ENCODE results near the gene RPL18A.

The RPL18A gene

GRCh38 chr19:17837972-17838371 lies 21.7 kb upstream of the RPL18A start:
- Histone ChIP-seq H3K27ac (replicated peaks) (no peak overlapping the region), H3K4me3 (replicated peaks; ENCODE audit: insufficient read depth, low read length) (no peak overlapping the region), H3K27me3 (ENCODE audit: insufficient read depth, poor library complexity, severe bottlenecking) (no peaks in the 10 kb centered on the region)
- TF ChIP-seq GABPA (IDR thresholded peaks at IDR 0.05; ENCODE audit: low read depth) (no peak), SPI1 (IDR thresholded peaks at IDR 0.05; ENCODE audit: borderline replicate concordance, low read depth) (no peak), POLR2AphosphoS5 (IDR thresholded peaks at IDR 0.05; ENCODE audit: low read depth) (no peak)
- TF ChIP-seq, protein P1, sequence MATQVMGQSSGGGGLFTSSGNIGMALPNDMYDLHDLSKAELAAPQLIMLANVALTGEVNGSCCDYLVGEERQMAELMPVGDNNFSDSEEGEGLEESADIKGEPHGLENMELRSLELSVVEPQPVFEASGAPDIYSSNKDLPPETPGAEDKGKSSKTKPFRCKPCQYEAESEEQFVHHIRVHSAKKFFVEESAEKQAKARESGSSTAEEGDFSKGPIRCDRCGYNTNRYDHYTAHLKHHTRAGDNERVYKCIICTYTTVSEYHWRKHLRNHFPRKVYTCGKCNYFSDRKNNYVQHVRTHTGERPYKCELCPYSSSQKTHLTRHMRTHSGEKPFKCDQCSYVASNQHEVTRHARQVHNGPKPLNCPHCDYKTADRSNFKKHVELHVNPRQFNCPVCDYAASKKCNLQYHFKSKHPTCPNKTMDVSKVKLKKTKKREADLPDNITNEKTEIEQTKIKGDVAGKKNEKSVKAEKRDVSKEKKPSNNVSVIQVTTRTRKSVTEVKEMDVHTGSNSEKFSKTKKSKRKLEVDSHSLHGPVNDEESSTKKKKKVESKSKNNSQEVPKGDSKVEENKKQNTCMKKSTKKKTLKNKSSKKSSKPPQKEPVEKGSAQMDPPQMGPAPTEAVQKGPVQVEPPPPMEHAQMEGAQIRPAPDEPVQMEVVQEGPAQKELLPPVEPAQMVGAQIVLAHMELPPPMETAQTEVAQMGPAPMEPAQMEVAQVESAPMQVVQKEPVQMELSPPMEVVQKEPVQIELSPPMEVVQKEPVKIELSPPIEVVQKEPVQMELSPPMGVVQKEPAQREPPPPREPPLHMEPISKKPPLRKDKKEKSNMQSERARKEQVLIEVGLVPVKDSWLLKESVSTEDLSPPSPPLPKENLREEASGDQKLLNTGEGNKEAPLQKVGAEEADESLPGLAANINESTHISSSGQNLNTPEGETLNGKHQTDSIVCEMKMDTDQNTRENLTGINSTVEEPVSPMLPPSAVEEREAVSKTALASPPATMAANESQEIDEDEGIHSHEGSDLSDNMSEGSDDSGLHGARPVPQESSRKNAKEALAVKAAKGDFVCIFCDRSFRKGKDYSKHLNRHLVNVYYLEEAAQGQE (IDR thresholded peaks at IDR 0.05; ENCODE audit: insufficient replicate concordance, low read depth): no peak
- TF ChIP-seq, protein P2, sequence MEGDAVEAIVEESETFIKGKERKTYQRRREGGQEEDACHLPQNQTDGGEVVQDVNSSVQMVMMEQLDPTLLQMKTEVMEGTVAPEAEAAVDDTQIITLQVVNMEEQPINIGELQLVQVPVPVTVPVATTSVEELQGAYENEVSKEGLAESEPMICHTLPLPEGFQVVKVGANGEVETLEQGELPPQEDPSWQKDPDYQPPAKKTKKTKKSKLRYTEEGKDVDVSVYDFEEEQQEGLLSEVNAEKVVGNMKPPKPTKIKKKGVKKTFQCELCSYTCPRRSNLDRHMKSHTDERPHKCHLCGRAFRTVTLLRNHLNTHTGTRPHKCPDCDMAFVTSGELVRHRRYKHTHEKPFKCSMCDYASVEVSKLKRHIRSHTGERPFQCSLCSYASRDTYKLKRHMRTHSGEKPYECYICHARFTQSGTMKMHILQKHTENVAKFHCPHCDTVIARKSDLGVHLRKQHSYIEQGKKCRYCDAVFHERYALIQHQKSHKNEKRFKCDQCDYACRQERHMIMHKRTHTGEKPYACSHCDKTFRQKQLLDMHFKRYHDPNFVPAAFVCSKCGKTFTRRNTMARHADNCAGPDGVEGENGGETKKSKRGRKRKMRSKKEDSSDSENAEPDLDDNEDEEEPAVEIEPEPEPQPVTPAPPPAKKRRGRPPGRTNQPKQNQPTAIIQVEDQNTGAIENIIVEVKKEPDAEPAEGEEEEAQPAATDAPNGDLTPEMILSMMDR (IDR thresholded peaks at IDR 0.05; ENCODE audit: insufficient read depth, low read length): no peak
- no peak for DNase-seq (ENCODE audit: low read depth in 1 of 2, low spot score in 1 of 2)

DNA sequence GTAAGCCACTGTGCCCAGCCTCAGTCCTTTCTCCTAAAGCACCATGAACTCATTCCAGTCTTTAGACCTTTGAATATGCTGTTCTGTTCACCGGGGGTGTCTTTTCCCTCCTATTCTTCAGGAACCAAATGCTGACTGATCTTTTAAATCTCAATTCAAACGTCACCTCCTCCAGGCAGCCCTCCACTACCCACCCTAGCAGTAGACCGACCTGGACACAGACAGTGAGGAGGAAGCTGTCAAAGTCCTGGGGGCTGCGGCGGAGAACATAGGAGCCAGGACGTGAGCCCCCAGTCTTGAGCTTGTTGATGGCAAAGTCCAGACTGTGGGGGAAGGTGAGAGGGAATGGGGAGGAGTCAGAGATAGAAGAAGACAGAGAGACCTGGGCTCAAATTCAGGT lies 19.7 kb upstream of the RPL18A start:
- H3K27me3 ChIP-seq (ENCODE audit: insufficient read depth, poor library complexity, severe bottlenecking): no peaks in the 10 kb centered on the region
- TF ChIP-seq, protein P2 (IDR thresholded peaks at IDR 0.05; ENCODE audit: insufficient read depth, low read length): no peak
- TF ChIP-seq SPI1 (IDR thresholded peaks at IDR 0.05; ENCODE audit: borderline replicate concordance, low read depth): no peak
- no peak for TF ChIP-seq POLR2AphosphoS5 (IDR thresholded peaks at IDR 0.05; ENCODE audit: low read depth)
- no peak for TF ChIP-seq GABPA (IDR thresholded peaks at IDR 0.05; ENCODE audit: low read depth)
- TF ChIP-seq, protein P1 (IDR thresholded peaks at IDR 0.05; ENCODE audit: insufficient replicate concordance, low read depth): no peak
- no peak overlapping the region for H3K4me3 ChIP-seq (replicated peaks; ENCODE audit: insufficient read depth, low read length)
- no peak overlapping the region for H3K27ac ChIP-seq (replicated peaks)
- DNase-seq (ENCODE audit: low read depth in 1 of 2, low spot score in 1 of 2): no peak

DNA sequence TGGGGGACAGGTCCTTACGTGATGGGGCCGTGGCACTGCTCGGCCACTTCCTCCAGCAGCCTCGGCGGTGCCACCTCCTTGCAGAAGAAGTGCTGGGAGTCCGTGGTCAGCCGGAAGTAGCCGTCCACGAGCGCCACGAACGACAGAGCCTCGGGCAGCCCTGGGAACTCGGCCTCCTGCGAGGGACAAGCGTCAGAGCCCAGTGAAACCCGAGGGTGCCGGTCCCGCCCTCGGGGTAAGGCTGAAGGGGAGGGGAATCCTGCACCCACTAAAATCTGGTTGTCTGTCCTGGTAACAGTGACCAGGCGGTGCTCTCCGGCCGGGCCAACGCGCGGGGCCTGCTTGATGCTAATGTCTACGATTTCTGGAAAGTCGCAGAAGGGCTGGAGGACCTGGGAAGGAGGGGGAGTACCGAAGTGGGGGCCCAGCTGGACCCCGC lies 18.3 kb upstream of the RPL18A start:
- Histone ChIP-seq H3K4me3 (replicated peaks; ENCODE audit: insufficient read depth, low read length) (no peak overlapping the region), H3K27me3 (ENCODE audit: insufficient read depth, poor library complexity, severe bottlenecking) (no peaks in the 10 kb centered on the region), H3K27ac (replicated peaks) (no peak overlapping the region)
- TF ChIP-seq, protein P1 (IDR thresholded peaks at IDR 0.05; ENCODE audit: insufficient replicate concordance, low read depth): no peak
- TF ChIP-seq GABPA (IDR thresholded peaks at IDR 0.05; ENCODE audit: low read depth) (no peak), POLR2AphosphoS5 (IDR thresholded peaks at IDR 0.05; ENCODE audit: low read depth) (no peak), SPI1 (IDR thresholded peaks at IDR 0.05; ENCODE audit: borderline replicate concordance, low read depth) (no peak)
- TF ChIP-seq, protein P2 (IDR thresholded peaks at IDR 0.05; ENCODE audit: insufficient read depth, low read length): no peak
- no peak for DNase-seq (ENCODE audit: low read depth in 1 of 2, low spot score in 1 of 2)
